AG09309 (cell line): ENCODE measurements around the gene RSL24D1.

Experiments
- DNase-seq: peaks from one replicate; pipeline ENCODE4 v3.0.0-alpha.2; 2010; ENCODE audit warnings: low read depth
- H3K4me3 ChIP-seq: 2 replicates; pipeline ENCODE4 v1.5.1; 2011; ENCODE audit warnings: mild to moderate bottlenecking, low read depth, low read length, moderate library complexity; ENCODE audit not compliant: control insufficient read depth
- TF ChIP-seq, protein P1 (sequence below): IDR thresholded peaks from 2 replicates; pipeline ENCODE4 v1.5.1; 2011; ENCODE audit warnings: mild to moderate bottlenecking, low read depth, low read length, inconsistent platforms; ENCODE audit not compliant: insufficient read depth, control insufficient read depth; ENCODE audit errors: missing control alignments

The RSL24D1 gene

DNA sequence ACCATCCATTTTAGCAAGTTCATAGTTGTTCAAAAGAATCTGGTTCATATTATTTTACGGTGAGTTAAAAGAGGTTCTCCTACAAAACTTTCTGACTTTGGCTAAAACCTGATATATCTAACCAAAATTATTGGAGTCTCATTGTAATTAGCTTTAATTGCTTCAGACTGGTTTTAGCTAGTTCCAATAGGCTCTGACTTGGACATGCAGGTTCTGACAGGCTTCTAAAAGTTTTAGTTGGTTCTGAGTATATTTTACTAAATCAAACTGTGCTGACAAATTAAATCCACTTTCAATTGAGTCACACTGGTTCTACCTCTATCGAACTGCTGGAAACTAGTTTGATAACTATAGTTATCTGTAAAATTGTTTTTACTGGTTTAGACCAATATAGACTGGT is 42.1 kb upstream of the RSL24D1 start:
- no peak overlapping the region for H3K4me3 ChIP-seq
- no peak for DNase-seq
- TF ChIP-seq, protein P1, sequence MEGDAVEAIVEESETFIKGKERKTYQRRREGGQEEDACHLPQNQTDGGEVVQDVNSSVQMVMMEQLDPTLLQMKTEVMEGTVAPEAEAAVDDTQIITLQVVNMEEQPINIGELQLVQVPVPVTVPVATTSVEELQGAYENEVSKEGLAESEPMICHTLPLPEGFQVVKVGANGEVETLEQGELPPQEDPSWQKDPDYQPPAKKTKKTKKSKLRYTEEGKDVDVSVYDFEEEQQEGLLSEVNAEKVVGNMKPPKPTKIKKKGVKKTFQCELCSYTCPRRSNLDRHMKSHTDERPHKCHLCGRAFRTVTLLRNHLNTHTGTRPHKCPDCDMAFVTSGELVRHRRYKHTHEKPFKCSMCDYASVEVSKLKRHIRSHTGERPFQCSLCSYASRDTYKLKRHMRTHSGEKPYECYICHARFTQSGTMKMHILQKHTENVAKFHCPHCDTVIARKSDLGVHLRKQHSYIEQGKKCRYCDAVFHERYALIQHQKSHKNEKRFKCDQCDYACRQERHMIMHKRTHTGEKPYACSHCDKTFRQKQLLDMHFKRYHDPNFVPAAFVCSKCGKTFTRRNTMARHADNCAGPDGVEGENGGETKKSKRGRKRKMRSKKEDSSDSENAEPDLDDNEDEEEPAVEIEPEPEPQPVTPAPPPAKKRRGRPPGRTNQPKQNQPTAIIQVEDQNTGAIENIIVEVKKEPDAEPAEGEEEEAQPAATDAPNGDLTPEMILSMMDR, result no peak

DNA sequence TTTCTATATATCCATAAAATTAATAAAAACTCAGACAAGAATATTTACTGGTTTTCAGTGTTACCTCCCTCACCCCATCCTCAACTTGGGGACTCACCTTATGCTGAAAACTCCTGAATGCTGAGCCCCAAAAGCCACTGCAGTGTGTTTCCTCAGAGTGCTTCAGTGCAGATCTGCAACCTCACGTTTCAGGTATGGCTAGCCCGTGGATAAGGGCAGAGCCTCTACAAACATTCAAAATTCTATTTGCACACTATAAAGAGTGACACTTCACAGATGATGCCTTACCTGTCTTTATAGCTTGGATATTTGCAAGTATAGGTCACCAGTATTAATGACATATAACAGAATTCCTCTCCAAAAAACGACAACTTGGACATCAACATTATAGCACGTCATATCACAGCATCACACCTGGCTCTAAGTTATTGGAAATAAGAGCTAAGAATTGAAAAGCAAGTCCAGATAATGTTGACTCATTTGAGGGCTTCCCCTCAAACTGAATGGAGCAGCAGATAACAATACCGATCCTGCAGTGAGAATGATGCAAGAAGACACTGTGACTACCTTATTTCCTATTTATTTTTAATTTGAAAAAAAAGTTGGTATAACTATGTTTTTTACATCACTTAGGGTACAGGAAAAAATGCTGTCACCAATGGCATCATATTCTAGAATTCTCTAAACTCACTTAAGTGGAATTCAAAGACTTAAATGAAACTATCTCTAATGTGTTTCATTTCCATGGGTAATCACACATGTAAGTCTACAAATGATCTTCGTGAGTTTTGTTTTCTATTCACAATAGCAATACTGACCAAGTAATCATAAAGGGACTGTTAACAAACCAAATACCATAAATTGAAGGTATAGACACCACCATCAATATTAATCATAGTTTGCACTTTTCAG is 40.7 kb upstream of the RSL24D1 start:
- H3K4me3 ChIP-seq, result no peak overlapping the region
- TF ChIP-seq, protein P1, result no peak
- DNase-seq, result no peak

DNA sequence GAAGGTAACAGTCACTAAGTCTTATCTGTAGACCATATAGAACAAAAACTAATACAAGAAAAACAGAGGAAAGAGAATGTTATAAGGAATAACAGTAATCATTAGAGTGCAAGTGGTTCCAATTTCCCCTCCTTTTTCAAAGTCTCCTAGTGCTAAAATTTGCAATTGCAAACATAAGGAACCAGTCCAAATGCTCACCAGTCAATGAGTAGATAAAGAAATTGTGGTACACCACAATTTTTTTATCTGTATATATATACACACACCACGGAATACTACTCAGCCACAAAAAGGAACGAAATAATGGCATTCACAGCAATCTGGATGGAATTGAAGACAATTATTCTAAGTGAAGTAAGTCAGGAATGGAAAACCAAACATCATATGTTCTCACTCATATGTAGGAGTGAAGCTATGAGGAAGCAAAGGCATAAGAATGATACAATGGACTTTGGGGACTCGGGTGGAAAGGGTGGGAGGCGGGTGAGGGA is 38.9 kb upstream of the RSL24D1 start:
- H3K4me3 ChIP-seq, result no peak overlapping the region
- DNase-seq, result no peak
- TF ChIP-seq, protein P1, result no peak

DNA sequence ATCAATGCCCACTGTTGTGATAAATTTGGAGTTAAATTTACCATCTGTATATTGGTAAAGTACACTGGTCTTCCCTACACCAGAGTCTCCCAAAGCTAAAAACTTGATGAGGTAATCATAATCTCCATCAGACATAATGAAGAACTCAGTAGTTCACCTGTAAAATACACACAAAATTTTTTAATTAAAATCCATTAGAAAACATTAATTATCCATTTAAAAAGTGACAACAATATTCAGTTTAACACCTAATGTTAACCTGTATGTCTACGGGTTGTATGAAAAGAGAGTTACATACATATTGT is 38.0 kb upstream of the RSL24D1 start:
- DNase-seq, result no peak
- H3K4me3 ChIP-seq, result no peak overlapping the region
- TF ChIP-seq, protein P1, result no peak

DNA sequence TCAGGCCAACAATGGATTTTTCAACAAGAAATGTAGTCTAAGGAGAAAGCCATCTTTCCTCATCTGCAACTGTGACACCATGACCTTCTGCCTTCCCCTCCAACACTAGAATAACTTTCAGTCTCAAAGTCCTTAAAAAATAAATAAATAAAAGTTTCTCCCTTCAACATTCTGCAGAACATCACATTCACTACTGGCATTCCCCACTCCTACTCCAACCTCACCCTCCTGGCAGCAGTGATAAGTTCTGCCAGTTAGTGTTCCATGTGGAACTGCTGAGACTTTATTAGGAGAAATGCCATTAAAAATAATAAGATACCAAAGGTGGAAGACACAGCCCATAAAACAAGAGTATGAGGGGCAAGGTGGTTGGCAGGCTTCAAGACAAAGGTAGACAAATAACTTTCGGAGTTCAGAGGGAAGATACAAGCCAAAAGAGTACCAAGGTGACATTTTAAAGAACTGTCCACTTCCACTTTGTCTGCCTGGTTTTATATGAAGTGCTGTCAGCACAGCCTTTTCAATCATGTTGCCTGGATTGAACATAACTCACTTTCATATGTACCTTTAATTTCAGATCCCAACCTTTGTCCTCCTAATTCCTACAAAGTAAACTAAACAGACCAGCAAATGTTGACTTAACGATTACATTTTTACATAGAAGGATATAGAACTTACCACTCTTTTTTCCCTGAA is 37.5 kb upstream of the RSL24D1 start:
- TF ChIP-seq, protein P1, result no peak
- no peak for DNase-seq
- H3K4me3 ChIP-seq, result no peak overlapping the region

DNA sequence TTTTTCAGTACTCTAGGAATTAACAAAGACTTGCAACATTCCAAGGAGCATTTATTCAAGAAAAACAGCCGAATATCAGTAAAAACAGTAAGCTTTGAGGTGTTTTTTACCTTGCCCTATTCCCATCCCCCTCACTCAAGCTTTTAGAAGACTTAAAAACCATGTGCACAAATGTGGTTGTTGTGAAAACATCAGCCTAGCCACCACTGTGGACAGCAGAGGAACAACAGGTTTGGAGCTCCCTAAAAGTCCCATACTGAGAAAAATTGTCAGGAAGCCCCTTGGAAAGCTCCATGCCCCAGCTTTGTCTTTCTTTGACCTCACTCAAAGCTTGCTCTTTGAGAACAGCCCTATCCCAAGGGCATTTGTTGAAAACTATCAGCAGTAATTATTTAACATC is 34.7 kb upstream of the RSL24D1 start:
- no peak for DNase-seq
- TF ChIP-seq, protein P1, result no peak
- H3K4me3 ChIP-seq, result no peak overlapping the region
